HG03469 (cell line): ENCODE results near the gene OSGIN1.

Source experiments
- ATAC-seq: cut with Tn5 transposase; IDR thresholded peaks from one replicate; pipeline ENCODE4 v1.9.1; 2021; ENCODE audit warnings: mild to moderate bottlenecking, moderate library complexity, moderate number of reproducible peaks; ENCODE audit not compliant: unreplicated experiment

The OSGIN1 gene

DNA sequence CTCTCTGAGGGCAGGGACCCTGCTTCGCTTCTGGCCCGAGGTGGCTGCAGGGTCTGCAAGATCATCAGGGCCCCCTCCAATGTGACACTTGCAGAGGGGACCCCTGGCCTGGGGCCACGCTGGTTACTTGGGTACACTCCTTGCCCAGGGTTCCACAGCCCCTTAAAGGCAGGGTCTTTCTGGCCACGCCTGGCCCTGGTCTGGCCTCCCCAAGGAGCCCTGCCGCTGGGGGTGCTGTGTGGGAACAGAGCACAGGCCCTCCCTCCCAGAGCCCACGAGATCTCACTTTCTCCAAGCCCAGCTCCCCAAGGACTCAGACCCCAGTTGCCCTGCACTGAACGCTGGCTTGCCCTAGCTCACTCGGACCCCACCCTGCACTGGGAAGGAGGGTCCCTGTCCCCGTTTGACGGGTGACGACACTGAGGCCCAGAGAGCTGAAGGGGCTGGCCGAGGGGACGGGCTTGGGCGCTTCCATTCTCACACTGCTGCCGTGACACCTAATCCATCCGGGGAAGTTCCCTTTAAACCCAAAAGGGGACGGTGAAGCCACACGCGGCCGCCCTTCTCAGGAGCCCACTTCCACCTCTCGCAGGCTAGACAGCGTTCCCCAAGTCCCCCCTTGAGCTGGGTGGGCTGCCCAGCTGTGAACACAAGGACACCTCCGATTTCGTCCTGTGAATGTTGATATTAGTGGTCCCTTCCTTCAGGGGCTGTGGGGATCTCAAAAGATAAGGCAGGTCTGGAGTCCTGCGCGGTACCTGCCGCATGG, 26.9 kb upstream of the OSGIN1 start:
- no peak for ATAC-seq

- ATAC-seq: no peak
Observed at GRCh38 chr16:83926726-83927397, 26.2 kb upstream of the OSGIN1 start.

DNA sequence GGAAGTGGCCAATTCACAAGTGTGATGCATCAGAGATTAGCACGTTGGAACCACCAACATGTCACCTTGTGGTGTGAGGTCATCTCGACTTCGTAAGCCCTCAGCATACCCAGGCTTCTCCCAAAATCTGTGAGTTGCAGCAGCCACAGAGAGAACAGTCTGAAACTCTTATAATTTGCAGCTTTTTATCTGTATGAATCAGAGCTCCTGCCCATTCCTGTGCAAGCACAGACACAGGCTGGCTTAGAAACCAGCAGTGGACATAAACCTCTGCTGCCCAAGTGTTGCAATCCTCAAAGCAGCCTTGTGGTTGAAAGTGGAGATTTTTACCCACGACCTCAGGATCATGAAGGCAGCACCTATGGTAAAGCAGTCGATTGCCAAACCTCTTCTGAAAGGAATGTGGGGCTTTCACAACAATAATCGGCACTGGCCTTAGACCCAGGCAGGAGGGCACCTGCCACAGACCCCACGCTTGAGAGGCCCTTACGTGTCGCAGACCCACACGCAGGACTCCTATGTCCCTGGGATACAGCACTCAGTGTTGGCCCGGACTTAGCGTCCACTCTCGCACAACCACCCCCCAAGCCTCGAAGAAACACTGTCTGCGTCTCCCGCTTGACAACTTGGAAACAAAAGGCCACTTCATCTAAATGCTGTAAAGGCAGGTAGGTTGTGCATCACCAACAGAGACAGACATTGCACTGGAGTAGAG, 24.5 kb upstream of the OSGIN1 start:
- ATAC-seq: no peak

- ATAC-seq: no peak
Observed at GRCh38 chr16:83929811-83930555, 23.1 kb upstream of the OSGIN1 start.

GRCh38 chr16:83930730-83931500, 22.1 kb upstream of the OSGIN1 start:
- ATAC-seq: no peak

- ATAC-seq: no peak
Observed at GRCh38 chr16:83931556-83931955, 21.5 kb upstream of the OSGIN1 start.

GRCh38 chr16:83932304-83932703, 20.7 kb upstream of the OSGIN1 start:
- ATAC-seq: no peak

DNA sequence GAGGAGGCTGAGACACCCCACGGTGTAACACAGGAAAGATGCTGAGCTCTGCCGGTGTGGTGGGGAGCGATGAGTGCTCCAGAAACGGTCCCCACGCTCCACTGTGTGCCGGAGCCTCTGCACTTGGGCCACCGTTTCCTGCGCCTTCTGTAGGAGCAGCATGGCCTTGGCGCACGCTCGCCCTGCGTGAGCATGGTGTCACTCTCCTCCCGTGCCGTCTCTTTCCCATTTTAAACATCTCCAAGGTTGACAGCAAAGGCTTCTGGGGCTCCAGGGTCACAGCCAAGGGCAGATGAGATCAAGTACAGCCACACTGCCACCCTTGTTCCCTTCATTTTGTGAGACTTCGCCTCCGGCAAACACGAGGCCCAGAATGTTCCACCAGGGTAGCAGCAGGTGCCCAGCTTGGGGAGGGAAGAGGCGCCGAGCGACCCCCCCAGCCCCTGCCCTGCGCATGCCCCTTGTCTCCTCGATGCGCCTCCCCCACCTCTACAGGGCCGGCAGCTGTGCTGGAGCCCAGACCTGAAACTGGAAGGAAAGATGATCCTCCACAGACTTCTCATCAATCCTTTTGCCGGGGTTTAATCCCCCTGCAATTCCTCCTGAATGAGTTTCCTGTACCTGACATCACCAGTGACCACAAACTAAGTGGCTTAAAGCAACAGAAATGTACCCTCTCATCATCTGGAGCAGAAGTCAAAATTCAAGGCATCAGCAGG, 19.9 kb upstream of the OSGIN1 start:
- no peak for ATAC-seq

DNA sequence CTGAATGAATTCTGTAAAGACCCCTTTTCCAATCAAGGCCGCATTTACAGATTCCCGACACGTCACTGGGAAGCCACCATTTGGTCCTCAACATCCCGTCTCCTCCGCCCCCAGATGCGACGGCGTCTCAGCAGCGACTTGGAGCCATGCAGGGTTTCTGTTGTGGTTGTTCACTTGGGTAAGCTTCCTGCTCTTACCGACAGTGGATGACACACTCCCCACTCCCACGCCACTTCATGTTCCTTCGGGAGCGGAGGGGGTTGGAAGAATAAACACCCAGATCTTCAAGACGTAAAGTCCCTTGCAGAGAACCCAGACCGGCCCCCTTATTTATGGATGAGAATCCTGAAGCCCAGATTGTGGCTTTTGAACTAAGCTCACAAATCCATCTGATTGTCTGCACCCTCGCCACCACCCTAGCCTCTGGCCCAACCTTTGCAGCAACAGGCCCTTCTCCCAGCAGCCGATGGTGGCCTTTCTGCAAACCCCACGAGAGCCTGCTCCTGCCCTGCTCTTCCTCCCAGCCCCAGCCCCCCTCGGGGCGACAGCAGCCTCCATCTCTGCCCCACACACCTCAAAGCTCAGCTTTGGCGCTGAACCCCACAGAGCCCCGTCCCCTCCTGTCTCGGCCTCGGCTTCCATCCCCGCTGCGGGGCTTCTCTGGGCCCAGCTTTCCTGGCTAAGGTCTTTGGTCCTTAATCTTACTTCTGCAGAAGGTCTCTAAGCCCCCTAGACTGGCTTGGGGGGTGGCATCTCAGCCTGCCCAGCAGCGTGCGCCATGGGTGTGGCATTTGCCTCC, 19.0 kb upstream of the OSGIN1 start:
- no peak for ATAC-seq

DNA sequence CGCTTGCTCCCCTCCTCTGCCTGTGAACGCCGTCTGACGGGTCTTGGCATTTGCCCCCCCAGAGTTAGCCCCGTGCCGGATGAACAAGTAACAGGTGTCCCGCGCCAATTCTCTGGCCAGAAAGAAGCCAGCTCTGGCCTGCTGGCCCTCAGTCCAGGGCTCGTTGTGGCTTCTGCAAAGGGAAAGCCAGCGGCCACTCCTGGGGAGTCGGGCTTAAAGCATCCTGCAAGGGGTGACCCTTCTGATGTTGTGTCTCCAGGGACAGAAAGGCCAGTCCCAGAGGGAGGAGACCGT, 18.4 kb upstream of the OSGIN1 start:
- ATAC-seq: no peak

GRCh38 chr16:83935005-83935857, 17.8 kb upstream of the OSGIN1 start:
- no peak for ATAC-seq

DNA sequence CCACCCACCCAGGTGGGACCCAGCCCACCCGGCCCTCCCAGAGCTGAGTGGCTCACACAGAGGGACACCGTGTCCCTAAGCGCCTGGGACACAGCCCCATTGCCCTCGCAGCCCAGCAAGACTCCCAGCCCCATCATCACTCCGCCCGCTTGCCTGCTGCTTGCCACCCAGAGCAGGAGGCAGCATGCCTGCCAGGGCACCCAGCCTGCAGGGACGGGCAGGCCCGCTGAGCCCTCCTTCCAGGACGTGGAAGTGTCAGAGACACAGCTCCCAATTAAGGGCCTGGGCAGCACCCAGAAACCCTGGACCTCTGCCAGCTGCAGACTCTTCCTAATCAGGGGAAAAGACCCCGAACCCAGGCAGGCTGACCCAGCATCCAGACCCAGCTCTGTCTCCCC, 17.2 kb upstream of the OSGIN1 start:
- no peak for ATAC-seq

GRCh38 chr16:83936581-83937165, 16.4 kb upstream of the OSGIN1 start:
- ATAC-seq: no peak

GRCh38 chr16:83937267-83937666, 15.8 kb upstream of the OSGIN1 start:
- ATAC-seq: no peak

DNA sequence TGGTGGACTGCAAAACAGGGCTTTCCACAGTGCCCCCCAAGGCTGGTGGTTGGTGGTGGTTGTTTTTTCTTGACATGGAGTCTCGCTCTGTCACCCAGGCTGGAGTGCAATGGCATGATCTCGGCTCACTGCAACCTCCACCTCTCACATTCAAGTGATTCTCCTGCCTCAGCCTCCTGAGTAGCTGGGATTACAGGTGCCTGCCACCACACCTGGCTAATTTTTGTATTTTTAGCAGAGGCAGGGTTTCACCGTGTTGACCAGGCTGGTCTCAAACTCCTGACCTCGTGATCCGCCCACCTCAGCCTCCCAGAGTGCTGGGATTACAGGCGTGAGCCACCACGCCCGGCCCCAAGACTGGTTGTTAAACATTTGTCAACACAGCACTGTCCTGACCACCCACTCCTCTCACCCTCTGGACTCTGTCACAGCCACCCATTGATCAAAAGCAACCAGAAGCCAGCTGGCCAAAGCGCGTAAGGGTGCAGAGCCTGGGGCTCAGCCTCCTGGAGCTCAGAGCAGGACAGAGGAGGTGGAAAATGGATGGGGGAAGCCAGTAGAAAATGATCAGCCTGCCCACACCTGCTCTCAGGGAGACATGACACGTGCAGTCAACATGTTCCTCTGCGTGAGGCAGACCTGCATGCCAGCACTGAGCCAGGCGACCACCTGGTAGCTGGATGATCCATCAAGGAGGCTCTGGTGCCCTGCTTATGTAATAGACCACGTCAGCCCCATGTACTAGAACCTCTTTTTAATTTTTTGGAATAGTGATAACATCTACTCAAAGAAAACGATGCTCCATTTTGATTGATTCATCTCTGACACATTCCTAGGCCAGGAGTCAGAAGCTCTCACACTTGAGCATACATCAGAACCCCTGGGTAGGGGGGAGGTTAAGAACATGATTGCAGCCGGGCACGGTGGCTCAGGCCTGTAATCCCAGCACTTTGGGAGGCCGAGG, 14.8 kb upstream of the OSGIN1 start:
- no peak for ATAC-seq

GRCh38 chr16:83939266-83939855, 13.7 kb upstream of the OSGIN1 start:
- ATAC-seq: no peak
